ENCODE measurements around the gene PHTF1.

DNA sequence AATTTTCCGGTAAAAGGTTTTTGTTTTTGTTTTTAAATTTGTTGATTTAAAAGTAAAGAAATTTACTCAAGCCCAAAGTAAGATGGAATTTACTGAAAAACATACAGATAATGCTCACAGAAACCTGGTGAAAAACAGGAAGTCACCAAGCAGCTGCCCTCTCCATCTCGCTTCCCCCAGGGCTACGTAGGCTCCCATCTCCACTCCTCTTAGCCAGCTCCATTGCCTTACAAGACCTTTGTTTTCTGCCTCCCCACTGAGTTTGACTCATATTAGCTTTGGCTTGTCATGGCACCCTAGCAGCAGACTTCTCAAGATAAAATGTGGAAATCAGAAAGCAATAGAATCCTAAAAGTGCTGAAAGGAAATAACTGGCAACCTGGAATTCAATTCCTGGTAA, 57.9 kb downstream of the PHTF1 start:
- TF ChIP-seq CTCF (IDR thresholded peaks at IDR 0.05) (no peak), POLR2A (IDR thresholded peaks at IDR 0.05) (no peak), POLR2AphosphoS5 (IDR thresholded peaks at IDR 0.05) (no peak)
